Gastroesophageal sphincter (tissue), 3 donors: ENCODE data around the gene RAB3B.

Source experiments
- POLR2A ChIP-seq, 2 donors: fragments of 450-650 bp; IDR thresholded peaks; one replicate each; pipeline ENCODE4 v1.6.1; 2017; ENCODE audit warnings: antibody characterized with exemption in 2 of 2, mild to moderate bottlenecking in 2 of 2, moderate library complexity in 1 of 2
- POLR2AphosphoS5 ChIP-seq: sonication (generic); formaldehyde crosslinking; IDR thresholded peaks from one replicate; pipeline ENCODE4 v1.6.1; 2017; ENCODE audit warnings: antibody characterized with exemption
- TF ChIP-seq, protein P1 (sequence below), 4 experiments: fragments of 200-600 bp in 2 of 4; fragments of 450-650 bp in 2 of 4; sonication (generic) in 1 of 4; IDR thresholded peaks; one replicate each; pipeline ENCODE4 v1.5.1; 2017 to 2019; ENCODE audit warnings: antibody characterized with exemption in 4 of 4, mild to moderate bottlenecking in 2 of 4, moderate library complexity in 2 of 4

- TF ChIP-seq, protein P1, sequence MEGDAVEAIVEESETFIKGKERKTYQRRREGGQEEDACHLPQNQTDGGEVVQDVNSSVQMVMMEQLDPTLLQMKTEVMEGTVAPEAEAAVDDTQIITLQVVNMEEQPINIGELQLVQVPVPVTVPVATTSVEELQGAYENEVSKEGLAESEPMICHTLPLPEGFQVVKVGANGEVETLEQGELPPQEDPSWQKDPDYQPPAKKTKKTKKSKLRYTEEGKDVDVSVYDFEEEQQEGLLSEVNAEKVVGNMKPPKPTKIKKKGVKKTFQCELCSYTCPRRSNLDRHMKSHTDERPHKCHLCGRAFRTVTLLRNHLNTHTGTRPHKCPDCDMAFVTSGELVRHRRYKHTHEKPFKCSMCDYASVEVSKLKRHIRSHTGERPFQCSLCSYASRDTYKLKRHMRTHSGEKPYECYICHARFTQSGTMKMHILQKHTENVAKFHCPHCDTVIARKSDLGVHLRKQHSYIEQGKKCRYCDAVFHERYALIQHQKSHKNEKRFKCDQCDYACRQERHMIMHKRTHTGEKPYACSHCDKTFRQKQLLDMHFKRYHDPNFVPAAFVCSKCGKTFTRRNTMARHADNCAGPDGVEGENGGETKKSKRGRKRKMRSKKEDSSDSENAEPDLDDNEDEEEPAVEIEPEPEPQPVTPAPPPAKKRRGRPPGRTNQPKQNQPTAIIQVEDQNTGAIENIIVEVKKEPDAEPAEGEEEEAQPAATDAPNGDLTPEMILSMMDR (IDR thresholded peaks at IDR 0.05): no peak
- TF ChIP-seq POLR2A (IDR thresholded peaks at IDR 0.05): no peak
- TF ChIP-seq POLR2AphosphoS5: no peak
These were observed 13.4 kb upstream of the RAB3B start for GRCh38 chr1:52003877-52004276.
